GM19372 (cell line): ENCODE data around the gene CETN3.
A peak's percentile ranks its signal among the peaks of the same experiment; 100 is the strongest.
"Not testable (repeated sequence)": the region's sequence is repeated elsewhere in the genome, so short reads cannot be mapped to it uniquely, and the experiment has no call there.

Experiments used
- ATAC-seq: cut with Tn5 transposase; IDR thresholded peaks from one replicate; pipeline ENCODE4 v1.9.1; 2021; ENCODE audit warnings: mild to moderate bottlenecking, low read depth, moderate library complexity; ENCODE audit not compliant: unreplicated experiment

CETN3 gene

GRCh38 chr5:90384389-90384788, 25.2 kb downstream of the CETN3 start:
- ATAC-seq: no peak

GRCh38 chr5:90383903-90384302, 25.7 kb downstream of the CETN3 start:
- ATAC-seq: no peak

DNA sequence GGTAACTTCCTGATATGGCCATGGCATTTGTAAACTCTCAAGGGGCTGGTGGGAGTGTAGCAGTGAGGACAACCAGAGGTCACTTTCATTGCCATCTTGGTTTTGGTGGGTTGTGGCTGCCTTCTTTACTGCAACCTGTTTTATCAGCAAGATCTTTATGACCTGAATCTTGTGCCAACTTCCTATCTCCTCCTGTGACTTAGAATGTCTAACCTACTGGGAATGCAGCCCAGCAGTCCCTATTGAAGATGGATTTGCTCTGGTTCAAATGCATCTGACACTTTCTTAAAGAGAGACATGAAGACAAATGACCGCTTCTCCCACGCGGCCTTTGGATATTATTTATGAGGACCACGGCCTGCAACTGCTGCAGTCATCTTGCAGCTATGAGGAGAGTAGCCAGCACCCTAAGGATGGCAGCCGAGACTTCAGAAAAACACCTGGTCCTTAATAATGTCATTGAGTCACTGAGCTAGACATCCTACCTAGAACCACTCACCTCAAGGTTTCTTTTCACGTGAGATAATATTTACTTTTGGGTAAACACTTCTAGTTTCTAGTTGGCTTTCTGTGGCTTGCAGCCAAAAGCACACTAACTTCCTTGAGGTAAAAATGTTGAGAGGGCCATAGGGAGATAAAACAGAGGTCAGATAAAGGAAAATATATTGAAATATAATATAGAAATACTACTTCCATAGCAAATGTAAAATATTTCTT, 28.2 kb downstream of the CETN3 start:
- no peak for ATAC-seq

DNA sequence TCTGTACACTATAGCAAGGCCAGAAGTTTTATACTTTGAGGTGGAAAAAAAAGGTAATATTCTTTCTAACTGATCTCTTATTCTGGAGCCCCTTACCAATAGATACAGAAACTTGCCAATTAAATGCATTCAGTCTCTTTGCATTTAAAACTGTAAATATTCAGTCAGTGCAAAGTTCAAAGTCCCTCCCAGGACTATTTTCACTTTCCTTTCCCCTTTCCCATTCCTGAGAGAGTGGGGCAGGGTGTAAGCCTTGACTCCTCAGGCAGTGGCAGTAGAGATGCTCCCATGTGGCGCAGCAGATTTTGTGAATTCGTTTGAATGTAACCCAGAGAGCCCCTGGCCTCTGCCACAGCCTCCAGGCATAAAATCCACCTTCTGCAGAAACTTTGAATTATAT, 29.9 kb downstream of the CETN3 start:
- no peak for ATAC-seq

DNA sequence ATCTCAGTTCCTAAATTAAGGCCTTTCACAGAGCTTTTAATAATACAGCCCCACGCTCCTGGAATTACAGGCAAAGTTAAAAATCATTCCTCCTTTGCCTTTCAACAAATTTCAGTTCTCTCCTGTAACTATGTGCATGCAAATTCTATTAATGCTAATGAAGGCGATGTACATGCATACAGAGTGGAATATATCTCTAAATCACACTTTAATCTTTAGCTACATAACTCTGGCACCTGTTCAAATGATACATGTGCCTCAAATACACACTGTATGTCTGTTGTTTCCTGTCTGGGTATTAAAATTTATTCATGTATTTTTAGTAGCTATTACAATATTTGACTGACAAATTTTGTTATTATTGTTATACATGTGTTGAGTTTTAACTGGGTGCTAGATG, 30.8 kb downstream of the CETN3 start:
- ATAC-seq: no peak

- ATAC-seq: not testable (repeated sequence)
Measured at GRCh38 chr5:90371269-90371668, 38.3 kb downstream of the CETN3 start.

GRCh38 chr5:90368454-90369246, 40.9 kb downstream of the CETN3 start:
- ATAC-seq: peak; percentile 77

DNA sequence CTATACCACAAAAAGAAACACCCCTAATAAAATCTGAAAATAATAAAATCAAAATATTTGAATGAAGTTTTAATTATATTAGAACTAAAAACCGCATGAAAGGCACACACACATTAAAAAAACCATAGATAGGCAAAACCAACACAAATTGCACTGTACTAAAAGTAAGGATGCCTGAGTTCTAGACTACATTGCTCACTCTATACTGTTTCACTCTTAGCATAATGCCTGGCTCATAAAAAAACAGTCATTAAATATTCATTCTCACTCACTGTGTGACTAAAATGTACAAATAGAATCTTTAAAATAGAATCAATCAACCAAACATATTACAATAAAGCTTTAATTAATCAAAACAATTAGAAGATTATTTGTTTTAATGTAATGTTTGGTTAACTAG, 41.7 kb downstream of the CETN3 start:
- no peak for ATAC-seq

DNA sequence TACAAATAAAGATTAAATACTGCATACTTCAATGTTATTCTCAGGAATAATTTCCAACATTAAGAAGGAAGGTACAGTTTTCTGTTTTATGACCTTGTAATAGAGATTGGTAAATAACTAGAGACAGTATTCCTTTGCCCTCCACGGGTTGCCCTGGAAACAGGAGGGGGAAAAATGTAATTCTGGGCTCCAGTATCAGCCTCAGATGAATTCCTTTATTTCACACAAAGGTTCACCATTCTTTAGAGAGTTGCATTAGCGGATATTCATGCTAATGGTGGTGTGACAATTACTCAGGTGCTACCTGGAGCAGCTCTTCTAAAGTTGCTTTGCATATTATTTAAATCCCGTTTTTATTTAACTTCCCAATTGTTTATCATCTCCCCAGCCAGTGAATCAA, 42.6 kb downstream of the CETN3 start:
- no peak for ATAC-seq

- ATAC-seq: no peak
Measured at GRCh38 chr5:90365328-90365727, 44.2 kb downstream of the CETN3 start.

DNA sequence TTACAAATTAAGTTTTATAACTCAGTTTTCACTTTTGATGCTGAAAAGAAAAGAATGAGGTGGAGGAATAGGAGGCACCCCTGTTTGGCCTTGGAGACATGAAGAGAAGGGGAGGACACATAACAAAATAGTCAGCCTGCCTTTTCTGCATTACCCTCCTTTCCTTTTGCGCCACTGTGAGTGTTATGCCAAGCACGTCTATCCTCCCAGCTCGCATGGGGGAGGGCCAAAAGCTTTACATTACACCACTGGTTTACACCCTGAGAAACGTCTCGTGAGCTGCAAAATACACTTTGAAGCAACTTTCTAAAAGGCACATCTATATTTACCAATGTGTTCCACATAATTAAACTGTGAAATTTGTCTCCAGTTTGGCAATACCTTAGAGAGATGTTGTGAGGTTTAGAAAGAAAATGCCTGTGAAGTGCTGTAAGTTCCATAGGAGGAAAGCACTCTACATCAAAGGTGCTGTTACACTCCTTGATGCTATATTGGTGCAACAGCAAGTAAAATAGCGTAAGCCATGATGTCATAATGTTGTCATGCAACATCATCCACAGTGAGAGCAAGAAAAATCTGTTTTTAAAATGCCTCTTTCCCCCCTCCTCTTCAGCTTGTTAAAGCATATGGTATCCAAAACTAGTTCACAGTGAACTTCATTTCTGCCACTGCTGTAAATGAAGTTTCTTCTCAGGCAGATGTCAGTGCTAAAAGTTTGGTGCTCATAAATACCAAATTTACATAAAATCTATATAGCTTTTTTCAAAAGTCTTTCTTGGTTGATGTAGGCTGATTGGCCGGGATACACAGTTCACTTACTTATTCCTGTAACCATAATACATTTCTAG, 50.3 kb downstream of the CETN3 start:
- no peak for ATAC-seq

- no peak for ATAC-seq
Measured at GRCh38 chr5:90356622-90357021, 52.9 kb downstream of the CETN3 start.

GRCh38 chr5:90356176-90356575, 53.4 kb downstream of the CETN3 start:
- no peak for ATAC-seq

- ATAC-seq: no peak
Measured at GRCh38 chr5:90355635-90356034, 53.9 kb downstream of the CETN3 start.

DNA sequence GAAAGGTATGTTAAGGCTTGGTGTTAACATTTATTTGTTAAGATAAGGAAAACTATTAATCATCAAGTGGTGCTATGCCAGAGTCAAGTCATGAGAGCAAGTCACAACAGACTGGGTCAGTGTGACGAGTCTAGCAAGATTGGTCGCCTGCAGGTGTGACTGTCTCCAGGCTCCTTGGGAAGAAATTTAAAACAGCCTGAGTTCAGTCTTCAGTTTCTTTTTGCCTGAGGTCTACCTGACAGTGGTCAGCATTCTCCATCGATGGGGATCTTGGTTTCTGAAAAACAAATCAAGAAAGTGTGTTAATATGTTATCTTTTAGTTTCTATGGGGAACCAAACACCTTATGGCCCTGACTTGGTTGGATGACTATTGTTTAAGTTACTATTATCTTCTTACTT, 56.3 kb downstream of the CETN3 start:
- ATAC-seq: peak; percentile 83

GRCh38 chr5:90351101-90351500, 58.5 kb downstream of the CETN3 start:
- no peak for ATAC-seq

- no peak for ATAC-seq
Measured at GRCh38 chr5:90347462-90347861, 62.1 kb downstream of the CETN3 start.

- no peak for ATAC-seq
Measured at GRCh38 chr5:90345684-90346083, 63.9 kb downstream of the CETN3 start.

DNA sequence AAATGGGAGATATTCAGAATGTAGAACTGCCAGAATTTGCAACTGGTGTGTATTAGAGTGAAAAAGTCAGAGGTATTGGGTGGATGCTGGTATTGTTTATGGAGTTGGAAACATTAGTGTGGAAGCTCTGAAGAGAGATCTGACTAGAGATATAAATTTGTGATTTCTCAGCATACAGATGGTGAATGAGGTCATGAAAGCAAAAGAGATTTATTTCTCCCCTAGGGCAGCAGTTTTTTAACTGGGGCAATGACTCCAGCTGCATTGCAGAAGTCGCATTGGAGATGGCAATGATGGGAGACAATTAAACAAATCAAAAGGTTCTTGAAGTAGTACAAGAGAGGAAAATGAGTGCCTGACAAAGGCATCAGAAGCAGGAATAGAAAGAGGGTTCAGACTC, 64.9 kb downstream of the CETN3 start:
- no peak for ATAC-seq

- ATAC-seq: not testable (repeated sequence)
Measured at GRCh38 chr5:90343731-90344130, 65.8 kb downstream of the CETN3 start.

DNA sequence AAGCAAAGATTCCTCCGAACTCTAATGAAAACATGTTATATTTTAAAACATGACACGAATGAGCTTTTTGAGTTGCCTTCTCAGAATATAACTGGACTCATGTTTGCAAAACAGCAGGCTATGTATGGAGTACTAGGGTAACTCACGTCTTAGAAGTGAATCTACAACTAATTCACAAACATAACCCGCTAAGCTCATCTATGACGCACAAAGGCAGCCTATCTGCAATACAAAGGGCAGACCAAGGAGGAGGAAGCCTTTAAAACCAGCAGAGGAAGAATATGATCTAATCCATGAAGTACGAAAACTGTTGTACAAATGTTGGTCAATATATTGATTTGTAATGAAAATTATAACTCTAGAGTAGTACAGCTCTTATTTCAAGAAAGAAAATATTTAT, 67.0 kb downstream of the CETN3 start:
- ATAC-seq: no peak
